OCI-LY1 (cell line): Measurements from ENCODE around the gene FDXACB1.

Source experiments
- CTCF ChIP-seq: fragments of 200-600 bp; sonication (generic), shearing (Covaris generic); IDR thresholded peaks from 2 replicates; pipeline ENCODE4 v1.5.1; 2017; ENCODE audit warnings: mild to moderate bottlenecking, antibody characterized with exemption, low read length, moderate library complexity, mixed read lengths
- EZH2 ChIP-seq: fragments of 200-600 bp; sonication (generic), shearing (Covaris generic); IDR thresholded peaks from 2 replicates; pipeline ENCODE4 v1.8.0; 2017; ENCODE audit warnings: borderline replicate concordance, mixed run types, mild to moderate bottlenecking, antibody characterized with exemption, low read length, moderate library complexity, mixed read lengths

- TF ChIP-seq EZH2, result no peak
- no peak for TF ChIP-seq CTCF
Observed at GRCh38 chr11:111860257-111860656, 18.7 kb downstream of the FDXACB1 start.
